SU-DHL-6 (cell line): Measurements from ENCODE around the gene PDIA5.

Experiments
- H2AFZ ChIP-seq: fragments of 200-600 bp; sonication (generic); 2 replicates; pipeline ENCODE4 v1.6.1; 2014; ENCODE audit warnings: low read depth, mild to moderate bottlenecking, moderate library complexity, mixed read lengths, antibody characterized with exemption, low read length; ENCODE audit not compliant: severe bottlenecking
- H3F3A ChIP-seq: fragments of 200-600 bp; shearing (Covaris generic); 2 replicates; pipeline ENCODE4 v1.6.0; 2016; ENCODE audit warnings: antibody characterized with exemption, mild to moderate bottlenecking; ENCODE audit not compliant: insufficient read depth
- H3K27ac ChIP-seq: fragments of 200-600 bp; sonication (generic); 2 replicates; pipeline ENCODE4 v1.5.1; 2016; ENCODE audit warnings: low read depth, mild to moderate bottlenecking, low read length, moderate library complexity, mixed read lengths
- H3K27me3 ChIP-seq: fragments of 200-600 bp; sonication (generic), shearing (Covaris generic); 2 replicates; pipeline ENCODE4 v1.6.0; 2014; ENCODE audit warnings: mild to moderate bottlenecking, low read length
- H3K36me3 ChIP-seq: fragments of 200-600 bp; sonication (generic); 2 replicates; pipeline ENCODE4 v1.6.1; 2014; ENCODE audit warnings: mild to moderate bottlenecking, low read length, mixed read lengths
- H3K4me2 ChIP-seq: fragments of 300-600, 200-600 bp; shearing (Covaris generic), sonication (generic); 2 replicates; pipeline ENCODE4 v1.6.0; 2014; ENCODE audit warnings: low read length, low read depth, mild to moderate bottlenecking; ENCODE audit not compliant: poor library complexity, severe bottlenecking
- H3K4me3 ChIP-seq: fragments of 200-600 bp; sonication (generic); 2 replicates; pipeline ENCODE4 v1.5.1; 2014; ENCODE audit warnings: antibody characterized with exemption, low read length, mild to moderate bottlenecking, mixed read lengths; ENCODE audit not compliant: insufficient read depth, poor library complexity, severe bottlenecking
- H3K79me2 ChIP-seq: fragments of 200-600 bp; sonication (generic); 2 replicates; pipeline ENCODE4 v1.6.1; 2014; ENCODE audit warnings: mild to moderate bottlenecking, low read length, moderate library complexity; ENCODE audit not compliant: insufficient read depth
- H3K9ac ChIP-seq: fragments of 200-600 bp; sonication (generic); 2 replicates; pipeline ENCODE4 v1.7.0; 2014; ENCODE audit warnings: mild to moderate bottlenecking, low read length
- H3K9me2 ChIP-seq: fragments of 200-600 bp; sonication (generic); replicated peaks from 2 replicates; pipeline ENCODE4 v1.6.1; 2014; ENCODE audit warnings: low read length; ENCODE audit not compliant: insufficient read depth
- H3K9me3 ChIP-seq: fragments of 200-600 bp; sonication (generic); 2 replicates; pipeline ENCODE4 v1.6.1; 2014; ENCODE audit warnings: low read length, mixed read lengths; ENCODE audit not compliant: insufficient read depth
- H4K20me1 ChIP-seq: fragments of 200-600 bp; sonication (generic); 2 replicates; pipeline ENCODE4 v1.6.1; 2014; ENCODE audit warnings: low read depth, mild to moderate bottlenecking, antibody characterized with exemption, low read length, moderate library complexity, mixed read lengths
- CTCF ChIP-seq: fragments of 200-600 bp; sonication (generic); IDR thresholded peaks from one replicate; pipeline ENCODE4 v1.5.1; 2017; ENCODE audit warnings: antibody characterized with exemption, mild to moderate bottlenecking, low read length, moderate library complexity; ENCODE audit not compliant: insufficient read depth, poor library complexity, severe bottlenecking
- EZH2phosphoT487 ChIP-seq: fragments of 200-600 bp; sonication (generic), shearing (Covaris generic); conservative IDR thresholded peaks from 2 replicates; pipeline ENCODE4 v1.6.1; 2018; ENCODE audit warnings: mild to moderate bottlenecking, antibody characterized with exemption, low read length, moderate library complexity, mixed read lengths

PDIA5 gene

GRCh38 chr3:123157209-123157597, 90.4 kb downstream of the PDIA5 start:
- Histone ChIP-seq H3K9me3 (no peaks in the 10 kb centered on the region), H3K36me3 (no peaks in the 10 kb centered on the region), H3K27ac (no peak overlapping the region), H3K4me3 (no peak overlapping the region), H3K27me3 (no peaks in the 10 kb centered on the region), H2AFZ (no peak overlapping the region), H3K79me2 (no peaks in the 10 kb centered on the region), H3F3A (peaks cover 13% of the 10 kb centered on the region), H3K9ac (no peak overlapping the region), H3K9me2 (no peaks in the 10 kb centered on the region), H4K20me1 (no peaks in the 10 kb centered on the region), H3K4me2 (no peak overlapping the region)
- TF ChIP-seq EZH2phosphoT487 = no peak
- no peak for TF ChIP-seq CTCF

DNA sequence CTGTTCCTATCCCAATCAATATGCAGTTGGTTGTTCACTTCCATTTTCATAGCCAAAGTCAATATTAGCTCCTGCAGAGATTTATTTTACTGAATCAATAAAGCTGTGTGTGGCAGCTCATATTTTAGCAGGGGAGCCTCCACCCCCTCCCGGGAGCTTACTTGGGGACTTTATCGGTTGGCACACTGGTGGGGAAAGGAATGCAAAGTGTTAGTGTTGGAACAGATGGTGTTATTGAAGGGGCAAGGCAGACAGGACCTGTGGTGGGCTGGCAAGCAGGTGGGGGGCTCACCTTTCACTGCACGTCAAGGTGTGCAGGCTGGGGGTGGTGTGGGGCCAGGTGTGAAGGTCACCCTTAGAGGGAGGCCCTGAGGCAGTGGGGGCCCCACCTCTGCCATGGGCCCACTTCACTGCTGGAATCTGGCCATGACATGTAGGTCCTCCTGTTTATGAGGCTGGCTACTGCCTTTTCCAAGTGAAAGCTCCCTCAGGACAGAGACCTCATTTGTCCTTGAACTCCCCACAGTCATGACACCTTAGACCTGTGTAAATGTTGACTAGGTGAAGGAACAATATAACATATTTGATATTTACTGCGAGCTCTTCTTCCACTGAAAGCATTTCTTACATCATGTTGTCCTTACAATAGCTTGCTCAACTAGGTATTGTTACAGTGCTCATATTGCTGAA, 90.9 kb downstream of the PDIA5 start:
- no peak overlapping the region for H3K4me2 ChIP-seq
- H3K9ac ChIP-seq = no peak overlapping the region
- H4K20me1 ChIP-seq = no peaks in the 10 kb centered on the region
- no peak overlapping the region for H3K27ac ChIP-seq
- H3K9me2 ChIP-seq = no peaks in the 10 kb centered on the region
- H3K27me3 ChIP-seq = no peaks in the 10 kb centered on the region
- no peaks in the 10 kb centered on the region for H3K9me3 ChIP-seq
- H2AFZ ChIP-seq = no peak overlapping the region
- TF ChIP-seq EZH2phosphoT487 (no peak), CTCF (no peak)
- no peaks in the 10 kb centered on the region for H3K36me3 ChIP-seq
- no peaks in the 10 kb centered on the region for H3K79me2 ChIP-seq
- H3K4me3 ChIP-seq = no peak overlapping the region
- H3F3A ChIP-seq = peaks cover 7% of the 10 kb centered on the region

DNA sequence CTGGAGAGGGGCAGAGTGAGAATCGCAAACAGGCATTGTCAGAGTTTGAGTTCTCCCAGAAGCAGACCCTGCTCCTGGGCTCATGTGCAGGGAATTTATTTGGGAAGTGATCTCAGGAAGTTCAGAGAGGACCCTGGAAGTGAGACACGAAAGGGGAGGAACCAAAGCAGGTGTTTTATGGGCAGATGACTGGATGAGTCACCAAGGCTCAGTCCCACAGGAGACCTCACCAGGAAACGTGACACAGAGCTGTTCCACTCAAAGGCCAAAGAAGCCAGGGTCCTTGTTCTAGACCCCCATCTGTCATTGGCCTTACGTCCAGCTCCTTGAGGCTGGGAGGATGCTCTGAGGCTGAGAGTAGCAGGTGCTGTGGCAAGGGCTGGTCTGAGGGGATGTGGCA, 91.5 kb downstream of the PDIA5 start:
- H3K36me3 ChIP-seq = no peaks in the 10 kb centered on the region
- 0 out of 2 replicates have a peak, but pooled peaks cover 1% of the 10 kb centered on the region for H3F3A ChIP-seq
- H3K27me3 ChIP-seq = no peaks in the 10 kb centered on the region
- H4K20me1 ChIP-seq = no peaks in the 10 kb centered on the region
- no peak overlapping the region for H3K9ac ChIP-seq
- H3K9me3 ChIP-seq = no peaks in the 10 kb centered on the region
- no peak overlapping the region for H3K4me3 ChIP-seq
- H3K4me2 ChIP-seq = no peak overlapping the region
- H3K9me2 ChIP-seq = no peaks in the 10 kb centered on the region
- H3K27ac ChIP-seq = no peak overlapping the region
- no peak for TF ChIP-seq CTCF
- no peak for TF ChIP-seq EZH2phosphoT487
- no peaks in the 10 kb centered on the region for H3K79me2 ChIP-seq
- no peak overlapping the region for H2AFZ ChIP-seq
